Mesothelial cell of epicardium (in vitro differentiated cells): Measurements from ENCODE around the gene MAPK14. TPM values are rescaled to one million over a fixed set of nuclear protein-coding genes. Genes with fewer than 3 reads are reported as not detected.
"Not testable (repeated sequence)": the region's sequence is repeated elsewhere in the genome, so short reads cannot be mapped to it uniquely, and the experiment has no call there.

ENCODE experiments used
- DNase-seq, 2 experiments: peaks; one replicate each; pipeline ENCODE4 v3.0.0; 2021; ENCODE audit warnings: low spot score in 2 of 2; ENCODE audit not compliant: unreplicated experiment in 2 of 2
- H3K27ac Mint-ChIP-seq: 2 replicates; pipeline ENCODE4 v1.8.0; 2021; ENCODE audit warnings: mixed read lengths
- H3K27me3 Mint-ChIP-seq: 2 replicates; pipeline ENCODE4 v1.8.0; 2021; ENCODE audit warnings: low read depth, mixed read lengths
- H3K36me3 Mint-ChIP-seq: 2 replicates; pipeline ENCODE4 v1.8.0; 2021; ENCODE audit warnings: mixed read lengths
- H3K4me1 Mint-ChIP-seq: 2 replicates; pipeline ENCODE4 v1.8.0; 2021; ENCODE audit warnings: mixed read lengths
- H3K4me3 Mint-ChIP-seq: 2 replicates; pipeline ENCODE4 v1.8.0; 2021; ENCODE audit warnings: mild to moderate bottlenecking, moderate library complexity, mixed read lengths
- H3K9me3 Mint-ChIP-seq: 2 replicates; pipeline ENCODE4 v1.8.0; 2021; ENCODE audit warnings: mixed read lengths
- CTCF ChIP-seq: fragments of 200-600 bp; sonication (generic); IDR thresholded peaks from one replicate; pipeline ENCODE4 v1.5.0; 2021; ENCODE audit warnings: antibody characterized with exemption; ENCODE audit not compliant: unreplicated experiment
- total RNA-seq: library from RNA; stranded (reverse); gene quantifications from 3 replicates; pipeline ENCODE4 v1.2.1, GENCODE V29; 2021

MAPK14 gene
- total RNA-seq, 1 donor from 2014 or later: 54.8 TPM

GRCh38 chr6:36120539-36120938 lies 92.9 kb downstream of the MAPK14 start:
- Mint-ChIP-seq H3K4me3 (no peak overlapping the region), H3K9me3 (no peaks in the 10 kb centered on the region), H3K27me3 (no peaks in the 10 kb centered on the region), H3K4me1 (peaks cover 15% of the 10 kb centered on the region), H3K36me3 (peaks cover 4% of the 10 kb centered on the region), H3K27ac (no peak overlapping the region)
- DNase-seq: no peak
- no peak for TF ChIP-seq CTCF

GRCh38 chr6:36120979-36121786 lies 93.6 kb downstream of the MAPK14 start:
- Mint-ChIP-seq H3K27me3 (no peaks in the 10 kb centered on the region), H3K27ac (no peak overlapping the region), H3K4me1 (peaks cover 15% of the 10 kb centered on the region), H3K36me3 (peaks cover 4% of the 10 kb centered on the region), H3K9me3 (no peaks in the 10 kb centered on the region), H3K4me3 (no peak overlapping the region)
- DNase-seq: no peak
- TF ChIP-seq CTCF: no peak

GRCh38 chr6:36121787-36122494 lies 94.3 kb downstream of the MAPK14 start:
- no peaks in the 10 kb centered on the region for H3K36me3 Mint-ChIP-seq
- H3K4me3 Mint-ChIP-seq: no peak overlapping the region
- H3K4me1 Mint-ChIP-seq: peaks cover 15% of the 10 kb centered on the region
- TF ChIP-seq CTCF: no peak
- H3K9me3 Mint-ChIP-seq: no peaks in the 10 kb centered on the region
- H3K27me3 Mint-ChIP-seq: no peaks in the 10 kb centered on the region
- DNase-seq: no peak
- no peak overlapping the region for H3K27ac Mint-ChIP-seq

- Mint-ChIP-seq H3K9me3 (no peaks in the 10 kb centered on the region), H3K27me3 (no peaks in the 10 kb centered on the region), H3K4me3 (no peak overlapping the region), H3K27ac (no peak overlapping the region), H3K36me3 (no peaks in the 10 kb centered on the region), H3K4me1 (peaks cover 15% of the 10 kb centered on the region)
- DNase-seq: no peak
- no peak for TF ChIP-seq CTCF
Observed at GRCh38 chr6:36122495-36123269, 95.1 kb downstream of the MAPK14 start.

GRCh38 chr6:36123270-36124139 lies 95.9 kb downstream of the MAPK14 start:
- Mint-ChIP-seq H3K4me1 (peaks cover 12% of the 10 kb centered on the region), H3K9me3 (no peaks in the 10 kb centered on the region), H3K27ac (no peak overlapping the region), H3K4me3 (no peak overlapping the region), H3K27me3 (no peaks in the 10 kb centered on the region), H3K36me3 (no peaks in the 10 kb centered on the region)
- TF ChIP-seq CTCF: no peak
- peak; percentile 56 to 77 for DNase-seq

- H3K27me3 Mint-ChIP-seq, H3K36me3 Mint-ChIP-seq, DNase-seq, H3K4me3 Mint-ChIP-seq, H3K27ac Mint-ChIP-seq, H3K9me3 Mint-ChIP-seq, H3K4me1 Mint-ChIP-seq: not testable (repeated sequence)
Observed at GRCh38 chr6:36124346-36124745, 96.7 kb downstream of the MAPK14 start.
